Activated gamma-delta T cell treated with anti-CD3 and anti-CD28 coated beads, Interleukin-2, amount 50 U/mL, for 16 hours (primary cell): ENCODE data around the gene CDC45.

Experiments used
- DNase-seq: peaks from one replicate; pipeline ENCODE4 v3.0.0-alpha.2; 2020; ENCODE audit warnings: low read depth

The CDC45 gene

DNA sequence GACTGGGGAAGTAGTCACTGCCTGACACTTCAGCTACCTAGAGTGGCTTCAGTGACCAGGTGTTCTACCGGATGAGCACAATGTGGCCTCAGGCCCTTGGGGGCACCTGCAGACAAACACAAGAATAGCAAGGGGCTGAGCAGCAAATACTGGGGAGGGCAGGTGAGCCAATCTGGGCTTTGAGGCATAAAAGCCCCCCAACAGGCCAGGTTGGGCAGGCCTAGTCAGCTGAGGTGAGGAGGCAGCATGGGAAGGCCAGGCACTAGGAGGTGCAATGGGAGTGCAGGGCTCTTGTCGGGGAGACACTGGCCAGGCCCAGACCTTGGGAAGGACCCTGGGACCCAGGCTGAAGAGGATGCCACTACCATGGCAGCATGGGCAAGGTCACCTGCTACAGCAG lies 9.7 kb upstream of the CDC45 start:
- DNase-seq = no peak

DNA sequence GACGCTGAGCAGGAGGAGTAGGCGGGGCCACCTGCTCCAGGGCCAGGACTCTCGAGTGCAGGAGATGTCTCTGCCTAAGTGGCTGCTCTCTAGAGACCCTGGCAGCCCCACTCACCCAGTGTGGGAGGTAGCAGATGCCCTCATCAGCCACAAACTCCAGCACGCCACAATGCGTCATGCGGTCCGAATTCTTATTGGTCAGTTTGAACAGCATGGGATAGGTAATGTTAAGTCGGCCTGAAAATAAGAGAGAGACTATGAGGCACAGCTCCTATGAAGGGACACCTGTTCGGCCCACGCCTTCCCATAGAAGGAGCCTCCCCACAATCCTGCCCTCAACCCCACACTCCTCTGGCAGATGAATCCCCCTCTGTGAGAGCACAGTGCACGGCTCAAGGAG lies 8.1 kb upstream of the CDC45 start:
- no peak for DNase-seq

DNA sequence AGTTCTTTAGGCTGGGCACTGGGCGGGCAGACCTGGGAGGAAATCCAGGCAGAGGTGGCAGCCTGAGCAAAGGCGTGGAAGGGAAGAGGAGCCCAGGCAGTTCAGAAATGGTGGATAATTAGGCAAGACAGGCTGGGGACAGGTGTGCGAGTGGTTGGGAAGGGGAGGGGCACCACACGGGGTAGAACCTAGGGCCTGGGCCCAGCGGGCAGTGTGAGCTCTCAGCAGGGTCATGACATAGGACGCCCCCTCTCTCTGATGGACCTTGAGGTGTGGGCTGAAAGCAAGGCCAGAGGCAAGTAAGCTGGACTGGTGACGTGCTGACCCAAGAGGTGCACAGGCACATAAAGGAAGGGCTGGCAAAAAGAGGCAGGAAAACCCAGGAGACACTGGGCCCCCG lies 7.5 kb upstream of the CDC45 start:
- DNase-seq = no peak

DNA sequence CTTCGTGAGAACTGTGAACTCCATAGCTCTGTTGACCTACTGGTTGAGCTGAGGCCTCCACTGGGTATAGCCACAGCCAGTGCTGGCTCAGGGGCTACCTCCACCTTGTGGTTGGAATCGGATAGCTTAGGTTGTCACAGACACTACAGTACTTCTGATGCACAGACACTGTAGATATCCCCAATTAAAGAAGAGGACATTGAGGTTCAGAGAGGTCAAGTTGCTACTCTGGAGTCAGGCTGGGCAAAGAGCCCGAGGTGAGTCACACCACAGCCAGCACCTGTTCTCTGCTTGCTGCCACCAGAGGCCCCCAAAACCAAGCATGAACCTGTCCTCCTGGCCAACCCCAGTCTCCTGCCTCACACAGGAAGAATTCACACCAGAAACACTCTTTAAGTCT lies 6.1 kb upstream of the CDC45 start:
- no peak for DNase-seq

DNA sequence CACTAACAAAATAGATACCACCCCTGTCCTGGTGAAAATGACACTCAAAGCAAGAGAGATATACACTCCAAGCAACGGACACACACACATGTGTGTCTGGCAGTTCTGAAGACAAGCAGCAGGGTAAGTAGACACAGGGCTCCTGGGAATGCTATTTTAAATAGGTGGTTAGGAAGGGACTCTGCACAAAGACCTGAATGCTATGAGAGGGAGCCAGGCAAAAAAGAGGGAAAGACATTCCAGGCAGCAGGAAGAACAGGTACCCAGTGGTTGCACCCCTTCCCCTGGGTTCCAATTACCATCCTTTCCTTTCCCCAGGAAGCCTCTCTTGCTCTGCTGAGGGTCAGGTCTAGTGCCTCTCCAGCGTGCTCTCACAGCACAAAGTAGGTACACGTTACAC lies 3.7 kb upstream of the CDC45 start:
- no peak for DNase-seq

DNA sequence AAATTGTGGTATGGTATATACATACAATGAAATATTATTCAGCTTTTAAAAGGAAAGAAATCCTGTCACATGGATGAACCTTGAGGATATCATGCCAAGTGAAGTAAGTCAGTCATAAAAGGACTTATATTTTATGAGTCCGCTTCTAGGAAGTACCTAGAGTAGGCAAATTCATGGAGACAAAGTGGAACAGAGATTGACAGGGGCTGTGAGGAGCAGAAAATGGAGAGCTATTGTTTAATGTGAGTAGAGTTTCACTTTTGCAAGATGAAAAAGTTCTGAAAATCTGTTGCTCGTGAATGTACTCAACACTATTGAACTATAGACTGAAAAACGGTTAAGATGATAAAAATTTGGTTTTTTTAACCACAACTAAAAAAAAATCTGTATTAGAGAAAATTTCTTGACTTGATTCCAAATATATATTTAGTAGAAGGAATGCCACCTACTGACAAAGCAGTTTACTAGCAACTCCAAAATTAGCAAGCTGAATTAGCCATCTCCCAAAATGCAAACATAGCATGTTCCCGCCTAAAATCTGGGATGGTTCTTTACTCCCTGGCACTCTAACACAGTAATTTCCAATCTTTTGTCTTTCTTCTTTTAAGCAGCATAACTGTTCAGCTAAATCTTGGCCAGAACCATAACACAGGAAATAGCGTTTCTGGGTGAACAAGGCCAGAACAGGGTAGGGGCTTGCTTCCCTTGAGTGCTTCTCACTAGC lies 2.2 kb upstream of the CDC45 start:
- no peak for DNase-seq

DNA sequence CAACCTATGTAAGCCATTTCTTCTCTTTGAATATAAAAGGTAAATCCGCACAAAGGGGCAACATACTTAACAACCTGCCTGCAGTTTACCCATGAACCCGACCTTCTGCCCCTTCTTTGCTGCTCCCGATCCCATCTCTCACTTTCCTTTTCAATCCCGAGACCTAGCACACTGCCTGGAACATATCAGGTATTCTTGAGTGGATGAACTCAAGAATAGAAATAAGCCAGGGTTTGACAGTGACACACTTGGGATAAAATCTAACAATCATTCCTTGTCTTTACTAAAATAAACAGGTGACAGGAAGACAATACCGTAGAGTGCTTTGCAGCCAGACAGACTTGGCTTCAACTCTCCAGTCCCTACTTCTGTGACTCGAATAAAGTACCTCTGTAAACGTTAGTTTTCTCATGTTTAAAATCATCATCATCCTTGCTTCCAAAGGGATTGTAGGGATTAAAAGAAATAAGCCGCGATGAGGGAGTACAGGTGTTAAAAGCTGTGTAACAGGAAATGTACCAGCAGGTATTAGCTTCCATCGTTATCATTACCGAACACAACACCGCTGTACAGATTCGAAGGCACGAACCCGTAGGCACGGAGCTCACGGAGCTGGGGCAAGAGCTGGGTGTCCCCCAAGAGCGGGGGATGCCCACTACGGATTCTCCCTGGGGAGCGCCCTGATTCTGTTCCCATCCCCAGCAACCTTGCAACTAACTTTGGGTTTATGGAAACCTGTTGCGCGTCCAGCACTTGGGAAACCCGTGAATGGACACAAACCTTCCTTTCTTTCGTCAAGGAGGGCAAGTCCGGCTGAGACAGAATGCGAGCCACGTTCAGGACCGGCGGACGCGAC lies 1.4 kb upstream of the CDC45 start:
- peak; percentile 8 for DNase-seq

DNA sequence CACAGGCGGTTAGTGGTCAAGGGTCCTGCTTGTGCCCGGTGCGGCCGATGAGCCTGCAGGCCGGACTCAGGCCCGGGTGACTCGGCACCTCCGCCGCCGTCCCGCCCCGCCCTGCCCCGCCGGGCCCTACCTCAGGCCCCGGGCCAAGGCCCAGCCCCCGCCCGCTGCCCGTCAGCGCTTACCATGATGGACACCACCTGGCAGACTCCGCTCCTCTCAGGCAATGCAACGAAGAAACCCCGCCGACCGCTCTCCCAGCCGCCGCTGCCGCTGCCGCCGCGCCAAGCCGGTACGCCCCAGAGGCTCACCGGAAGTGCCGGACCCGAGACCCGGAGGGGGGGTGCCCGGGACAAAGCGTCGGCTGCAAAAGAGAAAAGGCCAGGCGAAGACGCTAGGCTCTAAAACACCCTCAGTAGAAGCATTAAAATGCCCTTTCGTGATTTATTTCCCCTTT lies 792 bp upstream of the CDC45 start, which contains the start of gene UFD1:
Gene UFD1, minus strand, starts transcription at position 293 of the 454 bp plus-strand sequence. Its CDS starts 108 bp downstream, at position 185.
- DNase-seq = peak; percentile 66

DNA sequence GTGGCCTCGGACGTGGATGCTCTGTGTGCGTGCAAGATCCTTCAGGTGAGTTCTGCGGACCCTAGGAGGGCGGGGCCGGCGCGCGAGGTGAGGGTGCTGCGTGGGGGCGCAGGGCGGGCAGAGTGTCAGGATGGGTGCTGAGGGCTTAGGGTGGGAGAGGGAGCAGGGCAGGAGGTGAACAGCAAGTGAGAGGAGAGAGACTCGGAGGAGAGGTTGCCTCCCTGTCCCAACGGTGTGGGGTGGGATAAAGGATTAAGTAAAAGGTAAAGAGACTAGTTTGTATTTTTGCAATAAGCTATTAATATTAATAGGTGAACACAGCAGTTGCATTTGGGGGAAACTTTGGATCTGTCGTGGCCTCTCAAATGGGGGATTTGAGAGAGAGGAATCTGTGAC lies 451 bp downstream of the CDC45 start:
- peak; percentile 5 for DNase-seq

DNA sequence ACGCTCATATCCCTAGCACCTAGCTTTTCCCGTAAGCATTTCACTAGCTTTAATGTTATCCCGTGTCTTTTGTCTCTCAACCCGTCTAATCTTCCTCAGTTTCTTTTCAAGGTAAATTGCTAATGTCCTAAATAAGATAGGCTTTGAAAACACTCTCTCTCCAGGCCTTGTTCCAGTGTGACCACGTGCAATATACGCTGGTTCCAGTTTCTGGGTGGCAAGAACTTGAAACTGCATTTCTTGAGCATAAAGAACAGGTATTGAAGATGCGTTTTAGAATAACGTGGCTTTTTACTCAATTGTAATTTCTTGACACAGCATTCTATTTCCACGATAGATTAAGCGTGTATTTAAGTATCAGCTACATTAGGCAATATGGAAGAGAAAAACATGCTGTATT lies 1.1 kb downstream of the CDC45 start:
- no peak for DNase-seq

DNA sequence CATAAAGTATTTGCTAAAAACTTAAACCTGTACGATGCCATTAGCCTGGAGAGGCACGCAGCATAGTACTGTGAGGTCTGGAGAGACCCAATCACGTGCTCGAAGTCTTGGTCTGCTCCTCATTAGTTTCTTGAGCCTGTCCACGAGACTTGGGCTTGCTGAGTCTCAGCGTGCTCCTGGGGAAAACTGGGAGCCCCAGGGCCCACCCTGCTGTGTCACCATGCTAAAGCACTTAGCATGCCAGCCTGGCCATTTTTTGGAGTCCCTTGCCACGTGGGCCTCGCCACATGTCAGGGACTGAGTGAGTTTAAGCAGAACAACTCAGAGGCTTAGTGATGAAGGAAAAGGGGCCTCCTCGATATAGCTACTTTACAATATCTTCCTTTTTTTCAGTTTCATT lies 2.6 kb downstream of the CDC45 start:
- no peak for DNase-seq

DNA sequence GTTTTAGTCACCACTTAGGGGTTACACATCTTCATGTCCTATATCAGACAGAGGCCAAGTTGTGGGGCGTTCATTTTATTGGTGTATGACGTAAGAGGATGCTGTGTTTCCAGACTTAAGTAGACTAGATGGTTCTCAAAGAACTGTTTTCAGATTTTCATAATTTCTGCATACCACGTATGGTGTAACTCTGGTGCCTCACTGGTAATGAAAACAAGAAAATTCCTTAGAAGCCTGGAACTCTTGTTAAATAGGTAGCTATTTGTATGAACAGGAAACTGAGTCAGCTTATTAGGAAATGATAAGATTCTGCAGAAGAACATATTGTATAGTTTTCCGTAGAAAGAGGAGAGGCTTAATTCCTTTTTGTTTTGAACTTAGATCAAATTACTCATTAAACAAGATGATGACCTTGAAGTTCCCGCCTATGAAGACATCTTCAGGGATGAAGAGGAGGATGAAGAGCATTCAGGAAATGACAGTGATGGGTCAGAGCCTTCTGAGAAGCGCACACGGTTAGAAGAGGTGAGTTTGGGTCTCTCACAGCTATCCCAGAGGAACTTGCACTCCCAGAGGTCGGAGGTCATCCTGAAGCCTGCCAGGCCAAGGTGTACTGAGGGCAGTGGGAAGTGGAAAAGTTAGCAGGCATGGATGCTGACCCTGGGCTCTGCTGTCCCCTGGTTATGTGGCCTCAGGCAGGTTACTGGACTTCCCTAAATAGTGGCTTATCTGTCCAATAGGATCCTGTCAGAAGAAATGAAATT lies 3.9 kb downstream of the CDC45 start:
- DNase-seq = no peak

DNA sequence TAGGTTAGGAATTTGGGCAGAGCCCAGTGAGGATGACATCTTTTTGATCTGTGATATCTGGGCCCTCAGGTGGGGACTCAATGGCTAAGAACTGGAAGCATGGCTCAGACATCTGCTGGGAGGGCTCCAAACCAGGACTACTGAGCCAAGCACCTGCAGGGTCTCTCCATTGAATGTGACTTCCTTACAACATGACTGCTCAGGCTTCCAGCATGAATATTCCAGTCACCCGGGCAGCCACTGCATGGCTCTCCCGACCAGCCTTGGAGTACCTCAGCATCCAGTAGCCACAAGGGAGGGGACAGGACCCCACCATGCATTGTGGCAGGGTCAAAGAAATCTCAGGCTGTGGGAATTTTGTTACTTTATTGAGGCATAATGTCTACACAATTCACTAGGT lies 8.6 kb downstream of the CDC45 start:
- no peak for DNase-seq

DNA sequence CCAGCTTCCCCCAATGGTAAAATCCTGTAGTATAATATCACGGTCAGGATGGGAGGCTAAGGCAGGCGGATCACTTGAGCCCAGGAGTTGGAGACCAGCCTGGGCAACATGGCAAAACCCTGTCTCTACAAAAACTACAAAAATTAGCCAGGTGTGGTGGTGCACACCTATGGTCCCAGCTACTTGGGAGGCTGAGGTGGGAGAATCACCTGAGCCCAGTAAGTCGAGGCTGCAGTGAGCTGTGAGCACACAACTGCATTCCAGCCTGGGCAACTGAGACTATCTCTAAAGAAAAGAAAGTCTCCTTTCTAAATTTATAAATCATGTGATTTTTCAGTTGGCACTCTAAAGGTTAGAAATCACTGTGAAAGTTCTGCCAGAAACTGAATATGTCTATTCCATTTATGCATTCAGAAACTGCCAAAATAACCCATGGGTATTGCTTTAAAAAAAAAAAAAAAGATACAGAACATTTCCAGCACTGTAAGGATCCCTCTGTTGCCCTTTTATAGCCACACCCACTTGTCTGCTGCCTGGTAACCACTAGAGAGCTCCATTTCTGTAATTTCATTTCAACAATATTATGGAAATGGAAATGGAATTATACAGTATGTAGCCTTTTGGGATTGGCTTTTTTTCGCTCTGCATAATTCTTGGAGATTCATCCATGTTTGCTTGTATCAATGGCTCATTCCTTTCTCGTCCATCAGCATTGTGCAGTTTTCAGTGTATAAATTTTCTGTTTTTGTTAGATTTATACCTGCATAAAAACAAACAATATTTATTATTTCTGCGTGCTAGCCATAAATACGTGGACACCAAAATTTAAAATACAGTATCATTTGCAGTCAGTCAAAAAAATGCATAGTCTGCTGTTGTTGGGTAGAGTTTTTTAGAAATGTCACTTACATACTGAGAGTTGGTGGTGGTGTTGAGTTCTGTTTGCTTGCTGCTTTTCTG lies 9.4 kb downstream of the CDC45 start:
- DNase-seq = no peak

DNA sequence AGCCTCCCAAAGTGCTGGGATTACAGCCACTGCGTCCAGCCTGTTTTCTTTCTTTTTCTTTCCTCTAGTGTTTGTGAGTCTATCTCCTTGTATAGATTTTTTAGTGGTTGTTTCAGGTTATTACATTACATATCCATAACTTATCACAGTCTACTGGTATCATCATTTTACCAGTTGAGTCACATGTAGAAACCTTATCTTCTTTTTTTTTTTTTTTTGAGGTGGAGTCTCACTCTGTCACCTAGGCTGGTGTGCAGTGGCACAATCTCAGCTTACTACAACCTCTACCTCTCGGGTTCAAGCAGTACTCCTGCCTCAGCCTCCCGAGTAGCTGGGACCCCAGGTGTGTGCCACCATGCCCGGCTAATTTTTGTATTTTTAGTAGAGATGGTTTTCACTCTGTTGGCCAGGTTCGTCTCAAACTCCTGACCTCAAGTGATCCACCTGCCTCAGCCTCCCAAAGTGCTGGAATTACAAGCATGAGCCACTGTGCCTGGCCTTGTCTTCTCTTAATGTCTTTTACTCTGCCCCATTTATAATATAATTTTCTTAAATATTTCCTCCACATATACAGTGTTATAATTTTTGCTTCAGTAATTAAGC lies 11.0 kb downstream of the CDC45 start:
- no peak for DNase-seq

DNA sequence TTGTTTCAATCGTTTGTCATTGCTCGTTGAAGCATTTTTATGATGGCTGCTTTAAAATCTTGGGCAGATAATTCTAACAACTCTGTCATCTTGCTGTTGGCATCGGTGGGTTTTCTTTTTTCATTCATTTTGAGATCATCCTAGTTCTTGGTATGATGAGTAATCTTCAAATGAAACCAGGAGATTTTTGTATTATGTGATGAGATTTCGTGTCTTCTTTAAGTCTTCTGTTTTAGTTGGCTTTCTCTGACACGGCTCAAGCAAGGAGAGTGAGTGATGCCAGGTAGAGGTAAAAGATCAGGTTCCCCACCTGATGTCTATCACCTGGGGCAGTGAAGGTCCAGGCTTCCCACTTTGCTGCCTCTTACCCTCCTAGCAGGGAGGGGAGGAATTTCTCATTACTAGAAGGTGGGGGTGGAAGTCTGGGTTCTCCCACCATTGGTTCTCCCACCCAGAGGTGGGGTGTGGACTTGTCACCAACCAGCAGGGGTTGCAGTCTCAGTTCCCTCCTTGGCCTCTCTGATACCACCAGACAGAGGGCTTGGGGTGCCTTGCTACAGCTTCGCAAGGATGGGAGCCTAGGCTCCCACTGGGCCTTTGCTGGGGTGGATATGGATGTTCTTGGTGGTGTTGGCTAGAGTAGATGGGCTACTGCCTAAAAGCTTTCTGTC lies 12.9 kb downstream of the CDC45 start:
- DNase-seq = no peak

DNA sequence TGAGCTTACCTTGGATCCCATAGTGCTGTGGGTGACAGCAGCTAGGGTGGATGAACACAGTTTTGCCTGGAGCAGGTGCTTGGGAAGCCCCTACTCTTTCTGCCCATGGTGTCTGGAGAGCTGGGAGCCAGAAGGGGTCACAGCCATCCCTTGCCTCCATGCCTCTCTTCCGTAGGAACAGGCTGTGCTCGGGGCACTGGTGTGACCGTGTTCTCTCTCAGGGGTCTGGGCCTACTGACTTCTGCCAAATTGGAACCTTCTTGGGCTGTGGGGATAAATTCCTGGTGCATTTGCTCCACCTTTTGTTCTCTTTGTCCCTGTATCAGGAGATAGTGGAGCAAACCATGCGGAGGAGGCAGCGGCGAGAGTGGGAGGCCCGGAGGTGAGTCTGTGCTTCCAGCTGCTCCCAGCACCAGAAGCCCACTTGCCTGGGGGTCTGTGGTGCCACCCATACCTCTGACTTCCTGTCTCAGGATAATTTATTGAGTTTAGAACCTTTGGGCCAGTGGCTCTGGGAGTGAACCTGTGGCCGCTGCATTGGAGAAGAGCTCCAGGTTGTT lies 14.4 kb downstream of the CDC45 start:
- no peak for DNase-seq

DNA sequence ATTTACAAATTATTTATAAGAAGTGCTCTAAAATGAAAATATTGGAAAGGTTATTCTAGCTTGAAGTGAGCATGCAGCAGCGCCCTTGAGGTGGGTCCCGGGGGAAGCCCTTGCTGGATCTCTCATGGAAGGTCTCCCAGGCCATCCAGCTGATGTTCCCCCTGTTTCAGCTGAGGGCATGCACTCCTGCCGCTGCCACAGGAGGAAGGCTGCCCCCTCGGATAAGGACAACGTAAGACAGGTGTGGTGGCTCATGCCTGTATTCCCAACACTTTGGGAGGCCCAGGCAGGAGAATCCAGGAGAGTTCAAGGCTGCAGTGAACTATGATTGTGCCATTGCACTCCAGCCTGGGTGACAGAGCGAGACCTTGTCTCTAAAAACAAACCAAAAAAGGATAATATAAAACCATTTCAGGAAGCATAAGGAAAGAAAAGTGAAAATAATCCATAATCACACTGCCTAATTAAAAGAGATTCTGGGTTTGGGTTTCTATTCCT lies 15.0 kb downstream of the CDC45 start:
- DNase-seq = no peak

DNA sequence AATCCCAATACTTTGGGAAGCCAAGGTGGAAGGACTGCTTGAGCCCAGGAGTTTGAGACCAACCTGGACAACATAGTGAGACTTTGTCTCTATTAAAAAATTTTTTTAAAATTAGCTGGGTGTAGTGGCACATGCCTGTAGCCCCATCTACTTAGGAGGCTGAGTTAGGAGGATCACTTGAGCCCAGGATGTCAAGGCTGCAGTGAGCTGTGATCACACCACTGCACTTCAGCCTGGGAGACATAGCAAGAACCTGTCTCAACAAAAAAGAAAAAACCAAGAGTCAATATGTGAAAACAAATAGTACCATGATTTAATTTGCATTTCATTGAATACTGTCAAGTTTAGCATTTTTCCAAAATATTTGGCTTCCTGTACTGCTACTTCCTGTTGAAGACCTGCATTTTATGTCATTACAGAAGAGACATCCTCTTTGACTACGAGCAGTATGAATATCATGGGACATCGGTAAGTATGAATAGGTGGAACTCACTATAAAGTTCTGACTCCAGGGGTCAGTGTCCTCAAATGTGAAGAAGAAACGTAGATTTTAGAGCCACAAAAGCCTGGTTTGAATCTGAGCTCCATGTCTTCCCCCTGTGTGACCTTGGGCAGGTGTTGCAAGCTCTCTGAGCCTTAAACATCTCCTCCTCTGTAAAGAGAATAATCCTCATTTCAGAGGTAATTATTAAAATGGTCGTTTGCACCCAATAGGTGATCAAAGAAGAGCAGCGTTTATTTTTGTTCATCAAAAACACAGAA lies 16.0 kb downstream of the CDC45 start:
- DNase-seq = no peak
